ENCODE data around the gene ZNF778. TPM values are rescaled to one million over a fixed set of nuclear protein-coding genes. Genes with fewer than 3 reads are reported as not detected.

ZNF778 gene
- total and polyA plus RNA-seq, 2 donors (not counting 1 experiment from before 2014, with no cell fraction given), result 4.3 to 9.4 TPM

DNA sequence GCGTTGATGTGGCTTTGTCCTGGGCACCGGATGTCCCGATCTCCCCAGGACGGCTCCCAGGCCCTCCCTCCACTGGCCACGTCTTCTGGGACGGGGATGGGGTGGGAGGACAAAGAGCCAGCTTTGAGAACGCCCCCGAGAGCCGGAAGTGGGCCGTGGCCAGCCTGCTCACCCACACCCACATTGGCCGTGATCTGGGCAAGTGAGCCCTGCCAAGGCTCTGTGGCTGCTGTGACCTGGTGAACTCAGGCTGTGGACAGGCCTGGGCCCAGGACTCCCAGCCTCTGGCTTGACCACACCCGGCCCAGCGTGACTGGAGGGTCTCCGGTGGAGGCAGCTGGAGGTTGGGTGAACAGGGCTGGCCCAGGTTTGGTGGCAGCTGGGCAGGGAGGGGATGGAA is 42.6 kb upstream of the ZNF778 start:
- Histone ChIP-seq H3K9ac (ENCODE audit: insufficient read depth, low read length) (no peak overlapping the region), H3K4me1 (ENCODE audit: control insufficient read depth, extremely low read depth, insufficient read depth, low read length) (peaks cover 2% of the 10 kb centered on the region), H2AFZ (ENCODE audit: low read length) (no peak overlapping the region), H3K27me3 (ENCODE audit: control insufficient read depth, insufficient read depth, low read length) (no peaks in the 10 kb centered on the region), H3K27ac (ENCODE audit: insufficient read depth, low read length) (no peak overlapping the region), H3K4me3 (replicated peaks in 1 of 4; ENCODE audit: control extremely low read depth in 1 of 4, insufficient read depth in 1 of 4, low read depth in 3 of 4, low read length in 4 of 4) (no peak overlapping the region), H3K36me3 (ENCODE audit: control insufficient read depth, insufficient read depth, low read length) (no peaks in the 10 kb centered on the region), H4K20me1 (ENCODE audit: control insufficient read depth, extremely low read depth, insufficient read depth, low read length) (no peaks in the 10 kb centered on the region), H3K9me3 (ENCODE audit: control insufficient read depth, insufficient read depth, low read depth, low read length) (no peaks in the 10 kb centered on the region), H3K79me2 (ENCODE audit: control insufficient read depth, insufficient read depth, low read length) (no peaks in the 10 kb centered on the region), H3K4me2 (ENCODE audit: extremely low read depth, insufficient read depth, low read length) (peak overlapping the region; percentile 2)
- TF ChIP-seq EZH2 (IDR thresholded peaks at IDR 0.05; ENCODE audit: low read length, missing control alignments), result no peak
- TF ChIP-seq, protein P1, sequence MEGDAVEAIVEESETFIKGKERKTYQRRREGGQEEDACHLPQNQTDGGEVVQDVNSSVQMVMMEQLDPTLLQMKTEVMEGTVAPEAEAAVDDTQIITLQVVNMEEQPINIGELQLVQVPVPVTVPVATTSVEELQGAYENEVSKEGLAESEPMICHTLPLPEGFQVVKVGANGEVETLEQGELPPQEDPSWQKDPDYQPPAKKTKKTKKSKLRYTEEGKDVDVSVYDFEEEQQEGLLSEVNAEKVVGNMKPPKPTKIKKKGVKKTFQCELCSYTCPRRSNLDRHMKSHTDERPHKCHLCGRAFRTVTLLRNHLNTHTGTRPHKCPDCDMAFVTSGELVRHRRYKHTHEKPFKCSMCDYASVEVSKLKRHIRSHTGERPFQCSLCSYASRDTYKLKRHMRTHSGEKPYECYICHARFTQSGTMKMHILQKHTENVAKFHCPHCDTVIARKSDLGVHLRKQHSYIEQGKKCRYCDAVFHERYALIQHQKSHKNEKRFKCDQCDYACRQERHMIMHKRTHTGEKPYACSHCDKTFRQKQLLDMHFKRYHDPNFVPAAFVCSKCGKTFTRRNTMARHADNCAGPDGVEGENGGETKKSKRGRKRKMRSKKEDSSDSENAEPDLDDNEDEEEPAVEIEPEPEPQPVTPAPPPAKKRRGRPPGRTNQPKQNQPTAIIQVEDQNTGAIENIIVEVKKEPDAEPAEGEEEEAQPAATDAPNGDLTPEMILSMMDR (conservative IDR thresholded peaks at IDR 0.05 in 1 of 2, IDR thresholded peaks at IDR 0.05 in 1 of 2; ENCODE audit: low read depth in 1 of 2, low read length in 2 of 2), result no peak
- DNase-seq (ENCODE audit: low read depth in 2 of 2), result peak; percentile 22 to 43

DNA sequence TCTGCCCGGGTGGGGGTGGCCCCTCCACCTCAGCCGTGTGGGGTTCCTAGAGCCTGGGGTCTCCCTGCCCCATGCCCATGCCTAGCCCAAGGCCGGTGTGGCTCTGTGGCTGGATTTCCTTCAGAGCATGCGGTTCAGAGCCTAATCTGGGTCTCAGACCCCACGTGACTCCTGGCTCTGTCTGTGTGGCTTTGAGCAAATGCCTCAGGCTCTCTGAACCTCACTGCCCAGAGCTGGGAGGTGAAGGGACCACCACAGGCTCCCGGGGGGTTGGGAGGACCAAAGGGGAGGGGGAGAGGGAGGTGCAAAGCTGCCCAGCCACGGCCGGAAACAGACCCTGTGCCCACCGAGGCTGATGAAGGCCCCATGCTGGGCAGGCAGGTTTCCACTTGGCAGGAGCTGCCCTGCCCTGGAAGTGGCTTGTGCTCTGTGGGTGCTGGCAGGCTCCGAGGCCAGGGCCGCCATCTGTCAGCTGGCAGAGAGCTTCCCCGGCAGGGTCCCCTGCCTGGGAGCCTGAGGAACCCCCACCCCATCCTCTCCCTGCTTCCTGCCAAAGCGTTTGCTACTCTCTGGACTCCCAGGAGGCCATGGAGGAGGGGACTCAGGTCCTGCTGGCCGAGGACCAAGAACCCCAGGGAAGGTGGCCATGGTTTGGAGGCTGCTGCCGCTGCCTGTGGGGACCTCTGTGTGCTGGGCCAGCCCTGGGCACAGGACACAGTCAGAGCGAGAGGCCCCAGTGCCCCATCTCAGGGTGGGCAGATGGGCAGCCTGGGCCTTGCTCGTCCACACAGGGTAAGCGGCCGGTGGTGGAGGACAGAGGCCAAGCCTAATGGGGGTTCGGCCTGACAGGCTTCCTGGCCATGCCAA is 42.0 kb upstream of the ZNF778 start:
- no peak for DNase-seq (ENCODE audit: low read depth in 2 of 2)
- no peak for TF ChIP-seq EZH2 (IDR thresholded peaks at IDR 0.05; ENCODE audit: low read length, missing control alignments)
- TF ChIP-seq, protein P1 (conservative IDR thresholded peaks at IDR 0.05 in 1 of 2, IDR thresholded peaks at IDR 0.05 in 1 of 2; ENCODE audit: low read depth in 1 of 2, low read length in 2 of 2), result no peak
- no peak overlapping the region for H2AFZ ChIP-seq (ENCODE audit: low read length)
- no peaks in the 10 kb centered on the region for H3K36me3 ChIP-seq (ENCODE audit: control insufficient read depth, insufficient read depth, low read length)
- H4K20me1 ChIP-seq (ENCODE audit: control insufficient read depth, extremely low read depth, insufficient read depth, low read length), result no peaks in the 10 kb centered on the region
- H3K9me3 ChIP-seq (ENCODE audit: control insufficient read depth, insufficient read depth, low read depth, low read length), result no peaks in the 10 kb centered on the region
- H3K27me3 ChIP-seq (ENCODE audit: control insufficient read depth, insufficient read depth, low read length), result no peaks in the 10 kb centered on the region
- peak overlapping the region; percentile 2 for H3K4me2 ChIP-seq (ENCODE audit: extremely low read depth, insufficient read depth, low read length)
- no peaks in the 10 kb centered on the region for H3K79me2 ChIP-seq (ENCODE audit: control insufficient read depth, insufficient read depth, low read length)
- H3K4me3 ChIP-seq (replicated peaks in 1 of 4; ENCODE audit: control extremely low read depth in 1 of 4, insufficient read depth in 1 of 4, low read depth in 3 of 4, low read length in 4 of 4), result no peak overlapping the region
- no peak overlapping the region for H3K27ac ChIP-seq (ENCODE audit: insufficient read depth, low read length)
- H3K4me1 ChIP-seq (ENCODE audit: control insufficient read depth, extremely low read depth, insufficient read depth, low read length), result peaks cover 2% of the 10 kb centered on the region
- no peak overlapping the region for H3K9ac ChIP-seq (ENCODE audit: insufficient read depth, low read length)

DNA sequence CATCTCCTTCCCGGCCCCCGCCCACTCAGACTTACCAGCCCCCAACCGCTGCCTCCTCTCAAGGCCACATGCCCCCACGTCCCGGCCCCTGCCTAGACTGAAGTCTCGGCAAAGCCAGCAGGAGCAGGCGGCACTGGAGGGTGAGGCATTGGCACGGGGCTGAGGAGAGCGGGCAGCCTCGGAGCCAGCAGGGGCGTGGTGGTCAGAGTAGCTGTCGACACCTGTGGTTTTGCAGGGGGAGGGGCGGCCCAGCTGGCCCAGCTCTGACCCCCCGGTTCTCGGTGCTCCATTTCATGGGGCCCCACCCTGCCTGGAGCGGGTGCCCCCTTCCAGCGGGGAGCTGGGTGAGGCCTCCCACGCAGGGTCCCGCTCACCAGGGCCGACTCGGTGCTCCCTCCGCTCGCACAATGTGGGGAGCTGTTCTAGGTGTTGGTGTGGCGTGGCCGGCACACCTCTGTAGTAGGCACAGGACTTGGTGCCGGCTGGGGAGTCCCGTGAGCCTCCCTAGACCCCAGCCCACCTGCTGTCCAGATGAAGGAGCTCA is 41.3 kb upstream of the ZNF778 start:
- TF ChIP-seq, protein P1 (conservative IDR thresholded peaks at IDR 0.05 in 1 of 2, IDR thresholded peaks at IDR 0.05 in 1 of 2; ENCODE audit: low read depth in 1 of 2, low read length in 2 of 2), result no peak
- TF ChIP-seq EZH2 (IDR thresholded peaks at IDR 0.05; ENCODE audit: low read length, missing control alignments), result no peak
- Histone ChIP-seq H3K4me1 (ENCODE audit: control insufficient read depth, extremely low read depth, insufficient read depth, low read length) (no peaks in the 10 kb centered on the region), H3K27ac (ENCODE audit: insufficient read depth, low read length) (no peak overlapping the region), H3K79me2 (ENCODE audit: control insufficient read depth, insufficient read depth, low read length) (no peaks in the 10 kb centered on the region), H3K4me2 (ENCODE audit: extremely low read depth, insufficient read depth, low read length) (no peak overlapping the region), H3K9me3 (ENCODE audit: control insufficient read depth, insufficient read depth, low read depth, low read length) (no peaks in the 10 kb centered on the region), H2AFZ (ENCODE audit: low read length) (no peak overlapping the region), H3K36me3 (ENCODE audit: control insufficient read depth, insufficient read depth, low read length) (no peaks in the 10 kb centered on the region), H3K4me3 (replicated peaks in 1 of 4; ENCODE audit: control extremely low read depth in 1 of 4, insufficient read depth in 1 of 4, low read depth in 3 of 4, low read length in 4 of 4) (no peak overlapping the region), H3K27me3 (ENCODE audit: control insufficient read depth, insufficient read depth, low read length) (no peaks in the 10 kb centered on the region), H4K20me1 (ENCODE audit: control insufficient read depth, extremely low read depth, insufficient read depth, low read length) (no peaks in the 10 kb centered on the region), H3K9ac (ENCODE audit: insufficient read depth, low read length) (no peak overlapping the region)
- no peak for DNase-seq (ENCODE audit: low read depth in 2 of 2)
